HG02588 (cell line): ENCODE results near the gene HGF.

Experiments
- ATAC-seq: cut with Tn5 transposase; IDR thresholded peaks from one replicate; pipeline ENCODE4 v1.9.1; 2021; ENCODE audit warnings: mild to moderate bottlenecking, moderate library complexity; ENCODE audit not compliant: unreplicated experiment

HGF gene

DNA sequence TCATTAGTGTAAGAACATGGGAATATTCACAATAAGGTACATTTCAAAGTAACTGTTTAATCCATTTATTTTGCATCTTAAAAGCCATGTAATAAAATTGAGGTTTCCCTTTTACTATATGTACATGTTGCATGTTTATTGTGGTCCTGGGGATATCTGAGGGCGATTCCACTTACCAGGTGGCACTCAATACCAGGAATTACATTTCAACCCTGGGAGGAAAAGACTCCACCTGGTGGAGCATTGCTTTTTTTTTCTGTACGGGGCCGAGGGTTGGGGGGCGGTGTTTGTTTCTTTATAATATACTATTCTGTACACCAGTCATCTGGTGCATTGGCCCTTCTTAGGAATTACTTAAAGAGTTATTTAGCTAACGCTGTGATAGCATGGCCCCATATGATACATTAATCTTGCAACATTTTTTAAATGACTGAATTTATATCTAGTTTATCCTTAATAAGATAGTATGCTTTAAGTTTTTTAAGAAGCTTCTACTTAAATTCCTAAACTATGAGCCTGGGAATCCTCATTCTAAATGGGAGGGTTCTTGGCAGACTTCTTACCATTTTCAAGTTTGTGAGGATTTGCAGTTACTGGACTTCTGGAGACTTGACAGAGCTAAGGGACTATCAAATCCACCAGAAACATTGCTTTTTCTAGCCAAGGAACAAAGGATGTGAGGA lies 7.2 kb upstream of the HGF start:
- no peak for ATAC-seq

DNA sequence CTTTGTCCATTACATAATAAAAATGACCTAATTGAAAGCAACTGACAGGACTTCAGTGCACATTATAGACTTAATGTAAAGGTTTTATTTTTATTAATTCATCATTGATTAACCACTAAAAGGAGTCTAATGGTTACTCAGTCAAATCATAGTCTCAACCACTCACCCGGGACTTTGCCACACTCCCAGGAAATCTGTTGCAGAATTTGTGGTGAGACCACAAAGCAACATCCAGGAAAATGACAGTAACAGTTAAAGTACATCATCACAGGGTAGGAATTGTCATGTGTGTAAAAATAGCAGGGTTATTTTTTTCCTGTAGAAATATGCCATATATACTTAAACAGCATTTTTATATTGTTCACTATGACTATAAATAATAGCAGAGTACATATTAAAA lies 6.3 kb upstream of the HGF start:
- no peak for ATAC-seq

- no peak for ATAC-seq
Observed at GRCh38 chr7:81775560-81775959, 5.7 kb upstream of the HGF start.

GRCh38 chr7:81774551-81774950 lies 4.7 kb upstream of the HGF start:
- ATAC-seq: no peak

- ATAC-seq: no peak
Observed at GRCh38 chr7:81770728-81771223, 929 bp upstream of the HGF start.

- no peak for ATAC-seq
Observed at GRCh38 chr7:81768951-81769778, 682 bp downstream of the HGF start.

GRCh38 chr7:81767926-81768325 lies 1.9 kb downstream of the HGF start:
- ATAC-seq: no peak

DNA sequence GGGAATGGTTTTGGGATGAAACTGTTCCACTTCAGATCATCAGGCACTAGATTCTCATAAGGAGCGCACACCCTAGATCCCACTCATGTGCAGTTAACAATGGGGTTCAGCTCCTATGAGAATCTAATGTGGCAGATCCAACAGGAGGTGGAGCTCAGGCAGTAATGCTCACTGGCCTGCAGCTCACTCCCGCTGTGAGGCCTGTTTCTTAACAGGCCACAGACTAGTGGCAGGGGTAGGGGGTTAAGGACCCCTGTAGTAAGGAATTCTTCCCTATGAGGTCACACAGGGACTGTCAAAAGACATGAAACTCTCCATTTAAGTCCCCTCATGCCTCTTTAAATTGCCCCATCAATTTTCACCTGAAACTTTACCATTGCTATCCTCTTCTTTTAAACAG lies 8.0 kb downstream of the HGF start:
- ATAC-seq: no peak

DNA sequence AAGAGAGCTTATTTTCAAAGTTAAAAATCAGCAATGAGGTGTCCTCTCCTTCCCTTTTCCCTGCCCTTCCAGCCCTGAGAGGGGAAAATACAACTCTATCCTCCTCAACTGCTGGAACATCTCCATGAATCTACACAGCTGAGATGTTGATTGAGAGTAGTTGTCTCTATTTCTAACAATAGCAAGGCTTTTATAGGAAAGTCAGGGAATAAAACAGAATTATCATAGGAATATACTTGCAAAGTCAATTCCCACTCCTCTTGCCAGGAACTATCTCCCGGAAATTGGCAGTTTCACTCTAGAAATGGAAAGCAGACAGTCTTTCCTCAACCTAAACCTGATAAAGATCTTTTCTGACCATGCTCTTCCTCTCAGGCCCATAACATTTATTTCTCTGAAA lies 8.8 kb downstream of the HGF start:
- ATAC-seq: no peak

GRCh38 chr7:81754918-81755696 lies 14.7 kb downstream of the HGF start:
- no peak for ATAC-seq

- ATAC-seq: no peak
Observed at GRCh38 chr7:81753392-81753791, 16.5 kb downstream of the HGF start.

DNA sequence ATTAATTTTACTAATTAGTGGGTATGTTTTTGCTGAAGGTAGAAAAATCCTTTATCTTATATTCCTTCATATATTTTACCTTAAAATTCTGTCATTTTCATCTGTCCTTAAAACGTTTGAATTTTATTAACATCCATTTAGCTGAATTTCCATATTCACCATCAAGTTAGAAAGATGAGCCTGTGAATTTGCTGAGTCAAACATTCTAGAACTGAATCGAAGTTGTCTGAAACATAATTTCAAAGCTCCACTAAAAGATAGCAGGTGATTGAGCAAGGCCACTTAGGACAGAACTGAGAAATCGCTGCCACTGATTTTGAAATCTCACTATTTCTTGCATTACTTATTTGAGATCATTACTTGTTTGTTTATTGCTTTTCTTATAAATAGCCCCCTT lies 17.5 kb downstream of the HGF start:
- no peak for ATAC-seq

- ATAC-seq: no peak
Observed at GRCh38 chr7:81751619-81752317, 18.1 kb downstream of the HGF start.

DNA sequence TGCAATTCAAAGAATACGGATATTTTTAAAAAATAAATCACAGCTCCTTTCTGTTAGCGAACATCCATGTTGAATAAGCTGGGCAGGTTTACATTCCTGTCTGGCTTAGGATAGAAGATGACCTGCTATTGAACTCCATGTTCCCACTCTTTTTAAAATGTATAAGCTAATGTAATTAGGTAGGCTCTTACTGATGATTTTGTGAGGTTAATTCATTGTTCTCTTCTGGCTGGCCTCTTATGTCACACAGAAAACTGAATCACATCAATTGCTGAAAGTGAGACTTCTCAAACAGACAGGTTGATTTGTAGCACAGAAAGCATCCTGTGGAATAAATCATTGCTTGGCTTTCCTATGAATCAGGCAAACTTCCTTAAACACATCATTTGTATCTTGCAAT lies 24.2 kb downstream of the HGF start:
- ATAC-seq: no peak

DNA sequence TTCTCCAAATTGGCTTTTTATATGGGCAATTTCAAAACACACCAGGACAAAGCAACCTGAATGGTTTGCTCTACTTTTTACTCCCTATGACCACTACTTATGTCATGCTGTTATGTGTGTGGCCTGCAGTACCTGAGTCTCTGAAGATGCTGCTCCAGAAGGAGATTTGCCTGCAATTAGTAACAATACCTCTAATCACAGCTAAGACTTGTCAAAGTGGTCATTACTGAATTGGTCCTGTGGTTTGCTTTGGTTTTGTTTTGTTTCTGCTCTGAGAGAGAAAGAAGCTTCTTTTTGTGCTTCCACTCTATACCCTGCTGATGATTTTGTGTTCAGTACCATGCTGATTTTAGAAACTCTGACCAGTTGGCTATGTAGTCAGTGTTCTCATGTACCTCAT lies 25.5 kb downstream of the HGF start:
- no peak for ATAC-seq

DNA sequence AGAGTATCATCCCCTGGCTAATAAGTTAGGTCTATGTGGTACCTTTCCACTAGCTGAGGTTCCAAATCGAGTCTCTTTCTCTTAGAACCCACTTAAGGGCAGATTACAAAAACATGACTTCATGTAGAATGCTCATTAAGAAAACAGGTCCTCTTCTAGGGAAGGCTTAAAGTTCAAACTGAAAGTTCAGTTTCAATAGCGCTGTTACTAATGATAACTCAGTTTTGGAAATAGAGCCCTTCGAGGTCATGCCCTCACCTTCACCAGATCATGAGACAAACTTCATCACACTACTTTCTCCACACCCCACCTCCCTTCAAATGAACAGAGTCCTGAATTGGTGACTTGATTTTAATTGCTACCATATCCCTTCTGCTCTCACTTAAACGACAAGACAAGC lies 26.2 kb downstream of the HGF start:
- no peak for ATAC-seq

DNA sequence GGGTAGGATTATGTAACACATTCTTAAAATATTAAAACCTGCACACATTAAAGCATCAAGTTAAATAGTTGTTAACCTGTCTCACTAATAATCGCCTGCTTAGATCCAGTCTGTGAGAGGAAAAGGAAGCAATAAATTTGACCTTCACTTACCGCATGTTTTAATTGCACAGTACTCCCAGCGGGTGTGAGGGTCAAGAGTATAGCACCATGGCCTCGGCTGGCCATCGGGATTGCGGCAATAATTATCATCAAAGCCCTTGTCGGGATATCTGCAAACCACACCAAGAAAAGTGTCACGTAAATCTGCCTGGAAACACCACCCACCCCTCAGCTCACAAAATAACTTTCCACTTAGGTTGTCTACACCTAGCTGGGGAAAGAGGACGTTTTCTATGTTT lies 26.6 kb downstream of the HGF start:
- no peak for ATAC-seq

- no peak for ATAC-seq
Observed at GRCh38 chr7:81740403-81740802, 29.4 kb downstream of the HGF start.

DNA sequence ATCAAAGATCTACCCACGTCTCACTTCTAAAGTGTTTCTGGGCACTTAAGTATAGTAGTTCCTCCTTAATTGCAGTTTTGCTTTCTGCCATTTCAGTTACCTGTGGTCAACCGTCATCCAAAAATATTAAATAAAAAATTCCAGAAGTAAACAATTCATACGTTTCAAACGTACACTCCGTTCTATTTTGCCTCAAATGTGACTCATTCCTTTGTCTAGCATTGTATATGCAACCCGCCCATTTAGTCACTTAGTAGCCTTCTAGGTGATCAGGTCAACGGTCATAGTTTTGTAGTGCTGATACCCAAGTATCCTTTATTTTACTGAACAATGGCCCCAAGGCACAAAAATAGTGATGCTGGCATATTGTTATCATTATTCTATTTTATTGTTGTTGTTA lies 33.8 kb downstream of the HGF start:
- ATAC-seq: no peak

GRCh38 chr7:81725812-81726127 lies 44.1 kb downstream of the HGF start:
- ATAC-seq: no peak
